Measurements from ENCODE around the gene JAG2.
"Not testable (repeated sequence)": the region's sequence is repeated elsewhere in the genome, so short reads cannot be mapped to it uniquely, and the experiment has no call there.

The JAG2 gene

GRCh38 chr14:105117257-105117646 is 51.3 kb downstream of the JAG2 start:
- FAIRE-seq (no peak), DNase-seq (ENCODE audit: insufficient read length, low spot score) (no peak)
- TF ChIP-seq PAX5 (IDR thresholded peaks at IDR 0.05; ENCODE audit: insufficient read depth, low read length, severe bottlenecking): no peak
- no peak for TF ChIP-seq TAF1 (IDR thresholded peaks at IDR 0.05; ENCODE audit: low read depth, low read length)
- no peak for TF ChIP-seq SPI1 (IDR thresholded peaks at IDR 0.05; ENCODE audit: low read depth, low read length)
- TF ChIP-seq POLR2AphosphoS5 (IDR thresholded peaks at IDR 0.05; ENCODE audit: low read depth, low read length): no peak
- TF ChIP-seq POLR2A (IDR thresholded peaks at IDR 0.05; ENCODE audit: low read depth, low read length): no peak
- TF ChIP-seq POU2F2 (IDR thresholded peaks at IDR 0.05; ENCODE audit: low read depth, low read length): no peak

- FAIRE-seq: no peak
- no peak for TF ChIP-seq POLR2A (IDR thresholded peaks at IDR 0.05; ENCODE audit: low read depth, low read length)
- DNase-seq (ENCODE audit: insufficient read length, low spot score): no peak
Measured at GRCh38 chr14:105116451-105117256, 51.9 kb downstream of the JAG2 start.

- not testable (repeated sequence) for DNase-seq (ENCODE audit: insufficient read length, low spot score); FAIRE-seq
Measured at GRCh38 chr14:105109243-105109642, 59.3 kb downstream of the JAG2 start.

- TF ChIP-seq POLR2A (IDR thresholded peaks at IDR 0.05; ENCODE audit: low read depth, low read length) (no peak), POU2F2 (IDR thresholded peaks at IDR 0.05; ENCODE audit: low read depth, low read length) (no peak), POLR2AphosphoS5 (IDR thresholded peaks at IDR 0.05; ENCODE audit: low read depth, low read length) (no peak), SPI1 (IDR thresholded peaks at IDR 0.05; ENCODE audit: low read depth, low read length) (no peak), TAF1 (IDR thresholded peaks at IDR 0.05; ENCODE audit: low read depth, low read length) (no peak), PAX5 (IDR thresholded peaks at IDR 0.05; ENCODE audit: insufficient read depth, low read length, severe bottlenecking) (no peak)
- no peak for DNase-seq (ENCODE audit: insufficient read length, low spot score)
- FAIRE-seq: no peak
Measured at GRCh38 chr14:105108516-105108864, 60.1 kb downstream of the JAG2 start.

- FAIRE-seq (no peak), DNase-seq (ENCODE audit: insufficient read length, low spot score) (no peak)
- TF ChIP-seq PAX5 (IDR thresholded peaks at IDR 0.05; ENCODE audit: insufficient read depth, low read length, severe bottlenecking): no peak
- no peak for TF ChIP-seq TAF1 (IDR thresholded peaks at IDR 0.05; ENCODE audit: low read depth, low read length)
- TF ChIP-seq POLR2AphosphoS5 (IDR thresholded peaks at IDR 0.05; ENCODE audit: low read depth, low read length): no peak
- TF ChIP-seq POLR2A (IDR thresholded peaks at IDR 0.05; ENCODE audit: low read depth, low read length): no peak
- no peak for TF ChIP-seq POU2F2 (IDR thresholded peaks at IDR 0.05; ENCODE audit: low read depth, low read length)
- TF ChIP-seq SPI1 (IDR thresholded peaks at IDR 0.05; ENCODE audit: low read depth, low read length): no peak
Measured at GRCh38 chr14:105107781-105108515, 60.6 kb downstream of the JAG2 start.

GRCh38 chr14:105107351-105107750 is 61.2 kb downstream of the JAG2 start:
- FAIRE-seq: no peak
- DNase-seq (ENCODE audit: insufficient read length, low spot score): no peak
- TF ChIP-seq POLR2AphosphoS5 (IDR thresholded peaks at IDR 0.05; ENCODE audit: low read depth, low read length) (no peak), POLR2A (IDR thresholded peaks at IDR 0.05; ENCODE audit: low read depth, low read length) (no peak), TAF1 (IDR thresholded peaks at IDR 0.05; ENCODE audit: low read depth, low read length) (no peak), PAX5 (IDR thresholded peaks at IDR 0.05; ENCODE audit: insufficient read depth, low read length, severe bottlenecking) (no peak), SPI1 (IDR thresholded peaks at IDR 0.05; ENCODE audit: low read depth, low read length) (no peak), POU2F2 (IDR thresholded peaks at IDR 0.05; ENCODE audit: low read depth, low read length) (no peak)

- TF ChIP-seq SPI1 (IDR thresholded peaks at IDR 0.05; ENCODE audit: low read depth, low read length): 0 out of 2 replicates have a peak, but pooled peaks have one; percentile 26
- no peak for TF ChIP-seq POU2F2 (IDR thresholded peaks at IDR 0.05; ENCODE audit: low read depth, low read length)
- DNase-seq (ENCODE audit: insufficient read length, low spot score) (no peak), FAIRE-seq (no peak)
Measured at GRCh38 chr14:105105158-105105557, 63.4 kb downstream of the JAG2 start.

- no peak for FAIRE-seq
- DNase-seq (ENCODE audit: insufficient read length, low spot score): no peak
- TF ChIP-seq POLR2AphosphoS5 (IDR thresholded peaks at IDR 0.05; ENCODE audit: low read depth, low read length) (no peak), POU2F2 (IDR thresholded peaks at IDR 0.05; ENCODE audit: low read depth, low read length) (no peak), POLR2A (IDR thresholded peaks at IDR 0.05; ENCODE audit: low read depth, low read length) (no peak)
Measured at GRCh38 chr14:105102893-105103292, 65.7 kb downstream of the JAG2 start.

GRCh38 chr14:105102361-105102870 is 66.2 kb downstream of the JAG2 start:
- no peak for FAIRE-seq
- TF ChIP-seq PAX5 (IDR thresholded peaks at IDR 0.05; ENCODE audit: insufficient read depth, low read length, severe bottlenecking): no peak
- no peak for TF ChIP-seq POLR2A (IDR thresholded peaks at IDR 0.05; ENCODE audit: low read depth, low read length)
- TF ChIP-seq SPI1 (IDR thresholded peaks at IDR 0.05; ENCODE audit: low read depth, low read length): no peak
- no peak for TF ChIP-seq POU2F2 (IDR thresholded peaks at IDR 0.05; ENCODE audit: low read depth, low read length)
- no peak for TF ChIP-seq TAF1 (IDR thresholded peaks at IDR 0.05; ENCODE audit: low read depth, low read length)
- no peak for TF ChIP-seq POLR2AphosphoS5 (IDR thresholded peaks at IDR 0.05; ENCODE audit: low read depth, low read length)
- no peak for DNase-seq (ENCODE audit: insufficient read length, low spot score)

- peak; percentile 26 for FAIRE-seq
- no peak for DNase-seq (ENCODE audit: insufficient read length, low spot score)
Measured at GRCh38 chr14:105100910-105101309, 67.7 kb downstream of the JAG2 start.

More at GRCh38 chr14:105100910-105101309, 67.7 kb downstream of the JAG2 start:
- TF ChIP-seq SPI1 (IDR thresholded peaks at IDR 0.05; ENCODE audit: low read depth, low read length) (no peak), POU2F2 (IDR thresholded peaks at IDR 0.05; ENCODE audit: low read depth, low read length) (no peak)

Data from GM12891 (cell line).